Measurements from ENCODE around the gene TARS3.

DNA sequence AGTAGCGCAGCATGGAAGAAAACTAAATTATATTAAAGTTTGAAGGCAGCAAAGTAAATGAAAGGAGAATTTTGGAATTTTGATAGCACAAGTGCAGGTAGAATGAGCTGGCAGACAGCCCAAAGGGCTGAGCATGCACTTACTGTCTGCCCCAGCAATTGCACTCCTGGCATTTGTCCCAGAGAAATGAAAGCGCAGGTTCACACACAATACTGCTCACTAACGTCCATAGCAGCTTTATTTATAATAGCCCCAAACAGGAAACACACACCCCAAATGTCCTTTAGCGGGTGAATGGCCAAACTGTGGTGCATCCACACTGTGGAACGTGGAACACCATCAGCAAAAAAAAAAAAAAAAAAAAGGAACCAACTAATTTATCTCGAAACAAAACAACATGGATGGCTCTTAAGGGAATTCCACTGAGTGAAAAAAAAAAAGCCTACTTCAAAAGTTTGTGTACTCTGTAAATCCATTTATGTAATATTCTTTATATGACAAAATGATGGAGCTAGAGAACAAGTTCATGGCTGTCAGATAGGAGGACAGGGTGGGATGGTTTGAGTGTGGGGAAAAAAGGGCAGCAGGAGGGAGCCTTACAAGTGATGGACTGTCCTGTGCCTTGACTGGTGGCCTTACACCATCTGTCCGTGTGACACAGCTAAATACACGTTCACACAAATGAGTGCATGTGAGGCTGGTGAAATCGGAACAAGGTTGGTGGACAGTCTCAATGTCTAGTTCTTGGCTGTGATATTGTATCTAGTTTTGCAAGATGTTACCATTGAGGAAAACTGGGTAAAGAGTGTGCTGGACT is 66.1 kb downstream of the TARS3 start:
- TF ChIP-seq, protein P1, sequence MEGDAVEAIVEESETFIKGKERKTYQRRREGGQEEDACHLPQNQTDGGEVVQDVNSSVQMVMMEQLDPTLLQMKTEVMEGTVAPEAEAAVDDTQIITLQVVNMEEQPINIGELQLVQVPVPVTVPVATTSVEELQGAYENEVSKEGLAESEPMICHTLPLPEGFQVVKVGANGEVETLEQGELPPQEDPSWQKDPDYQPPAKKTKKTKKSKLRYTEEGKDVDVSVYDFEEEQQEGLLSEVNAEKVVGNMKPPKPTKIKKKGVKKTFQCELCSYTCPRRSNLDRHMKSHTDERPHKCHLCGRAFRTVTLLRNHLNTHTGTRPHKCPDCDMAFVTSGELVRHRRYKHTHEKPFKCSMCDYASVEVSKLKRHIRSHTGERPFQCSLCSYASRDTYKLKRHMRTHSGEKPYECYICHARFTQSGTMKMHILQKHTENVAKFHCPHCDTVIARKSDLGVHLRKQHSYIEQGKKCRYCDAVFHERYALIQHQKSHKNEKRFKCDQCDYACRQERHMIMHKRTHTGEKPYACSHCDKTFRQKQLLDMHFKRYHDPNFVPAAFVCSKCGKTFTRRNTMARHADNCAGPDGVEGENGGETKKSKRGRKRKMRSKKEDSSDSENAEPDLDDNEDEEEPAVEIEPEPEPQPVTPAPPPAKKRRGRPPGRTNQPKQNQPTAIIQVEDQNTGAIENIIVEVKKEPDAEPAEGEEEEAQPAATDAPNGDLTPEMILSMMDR (IDR thresholded peaks at IDR 0.05; ENCODE audit: poor library complexity) = no peak
- TF ChIP-seq EZH2phosphoT487 (IDR thresholded peaks at IDR 0.05; ENCODE audit: low read depth, severe bottlenecking, unreplicated experiment) = no peak
- TF ChIP-seq EZH2 (IDR thresholded peaks at IDR 0.05; ENCODE audit: borderline replicate concordance) = no peak

Data from hepatocyte (in vitro differentiated cells).